ENCODE data around the gene CDC27.
"Not testable (repeated sequence)": the region's sequence is repeated elsewhere in the genome, so short reads cannot be mapped to it uniquely, and the experiment has no call there.

CDC27 gene

DNA sequence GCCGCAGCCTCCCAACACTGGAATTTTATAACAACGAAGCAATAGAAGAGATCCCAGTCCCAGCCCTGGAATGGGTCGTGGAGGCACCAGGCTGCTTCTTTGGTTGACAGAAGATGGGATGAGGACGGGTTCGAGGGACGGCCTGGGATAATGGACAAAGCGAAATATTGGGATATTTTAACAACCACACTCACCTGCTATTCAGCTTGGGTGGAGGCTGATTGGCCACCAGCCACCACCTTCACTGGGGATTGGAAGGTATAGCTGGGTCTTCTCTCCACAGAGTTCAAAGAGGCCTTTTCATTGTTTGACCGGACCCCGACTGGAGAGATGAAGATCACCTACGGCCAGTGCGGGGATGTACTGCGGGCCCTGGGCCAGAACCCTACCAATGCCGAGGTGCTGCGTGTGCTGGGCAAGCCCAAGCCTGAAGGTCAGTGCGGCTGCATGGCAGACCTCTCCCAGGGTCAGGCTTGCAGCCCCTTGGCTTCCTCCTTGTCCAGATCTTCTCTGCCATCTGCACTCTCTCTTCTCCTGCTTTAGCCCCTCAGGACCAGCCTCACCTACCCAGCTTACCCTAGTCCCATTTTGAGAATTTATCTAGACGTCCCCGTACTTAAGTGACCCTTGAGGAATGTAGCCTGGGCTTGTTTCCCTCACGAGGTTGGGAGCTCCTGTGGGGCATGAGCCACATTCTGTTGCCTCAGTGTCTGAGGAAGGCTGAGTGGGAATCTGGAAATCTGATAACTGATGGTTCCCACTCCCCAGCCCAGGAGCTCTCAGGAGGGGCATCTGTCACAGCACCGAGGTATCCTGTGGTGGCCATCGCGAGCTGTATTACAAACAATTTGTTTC lies 30.8 kb upstream of the CDC27 start:
- no peak for DNase-seq (ENCODE audit: low read depth in 2 of 2)

DNA sequence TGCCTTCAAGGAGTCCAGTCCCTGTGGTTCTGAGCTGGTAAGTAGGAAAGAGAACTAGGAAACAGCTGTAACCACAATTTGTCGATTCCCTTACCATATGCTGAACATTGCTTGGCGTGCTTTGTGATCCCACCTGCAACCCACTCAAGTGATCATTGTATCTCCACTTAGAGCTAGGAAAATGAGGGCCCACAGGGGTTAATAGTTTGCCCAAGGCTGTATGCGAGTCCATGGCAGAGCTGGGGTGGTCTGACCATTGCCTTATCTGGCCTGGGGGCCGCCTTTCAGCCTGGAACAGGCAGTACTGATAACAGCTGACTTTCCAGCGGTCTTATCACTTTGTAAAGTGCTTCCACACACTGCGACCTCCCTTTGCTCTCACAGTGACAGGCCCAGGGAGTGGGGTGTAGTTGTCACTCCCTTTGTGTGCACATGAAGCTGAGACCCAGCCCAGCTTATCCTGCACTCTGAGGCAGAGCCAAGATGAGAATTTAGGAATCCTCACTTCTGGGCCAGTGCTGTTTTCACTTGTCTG lies 29.9 kb upstream of the CDC27 start:
- no peak for DNase-seq (ENCODE audit: low read depth in 2 of 2)

DNA sequence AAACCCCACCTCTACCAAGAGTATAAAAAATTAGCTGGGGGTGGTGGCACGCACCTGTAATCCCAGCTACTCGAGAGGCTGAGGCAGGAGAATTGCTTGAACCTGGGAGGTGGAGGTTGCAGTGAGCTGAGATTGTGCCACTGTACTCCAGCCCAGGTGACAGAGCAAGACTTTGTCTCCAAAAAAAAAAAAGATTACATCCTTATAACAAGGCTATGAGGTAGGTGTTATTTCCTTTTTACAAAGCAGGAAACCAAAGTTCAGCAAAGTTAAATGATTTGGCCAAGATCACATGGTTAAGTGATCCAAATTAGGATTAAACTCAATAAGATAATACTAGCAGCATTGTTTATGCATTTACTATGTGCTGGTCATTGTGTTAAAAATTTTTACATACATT lies 28.2 kb upstream of the CDC27 start:
- not testable (repeated sequence) for DNase-seq (ENCODE audit: low read depth in 2 of 2)

DNA sequence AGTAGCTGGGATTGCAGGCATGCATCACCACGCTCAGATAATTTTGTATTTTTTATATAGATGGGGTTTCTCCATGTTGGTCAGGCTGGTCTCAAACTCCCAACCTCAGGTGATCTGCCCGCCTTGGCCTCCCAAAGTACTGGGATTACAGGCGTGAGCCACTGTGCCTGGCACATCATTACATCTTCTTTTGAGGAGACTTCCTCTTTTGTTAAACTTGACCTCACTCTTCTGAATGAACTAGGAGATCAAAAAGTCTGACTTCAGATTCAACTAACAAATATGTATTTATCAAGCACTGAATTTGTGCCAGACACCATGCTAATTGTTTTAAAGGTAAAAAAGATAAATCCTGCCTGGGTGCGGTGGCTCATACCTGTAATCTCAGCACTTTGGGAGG lies 27.7 kb upstream of the CDC27 start:
- not testable (repeated sequence) for DNase-seq (ENCODE audit: low read depth in 2 of 2)

DNA sequence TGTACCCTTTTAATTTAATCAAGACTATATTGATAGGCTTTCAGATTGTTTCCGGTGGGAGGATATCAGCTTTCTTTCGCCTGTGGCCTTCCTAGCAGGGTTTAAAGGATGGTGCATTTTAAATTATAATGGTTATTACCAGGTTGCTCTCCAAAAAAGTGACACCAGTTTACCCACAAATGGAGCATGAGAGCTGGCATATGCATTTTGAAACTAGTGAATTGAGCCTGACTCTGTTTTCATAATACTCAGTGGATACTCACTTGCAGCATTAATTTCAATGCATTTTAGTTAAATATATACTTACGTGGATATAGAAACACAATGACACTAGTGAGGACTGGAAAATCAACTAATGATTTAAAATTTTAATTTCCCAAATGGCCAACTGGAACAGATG lies 25.8 kb upstream of the CDC27 start:
- DNase-seq (ENCODE audit: low read depth in 2 of 2) = no peak

DNA sequence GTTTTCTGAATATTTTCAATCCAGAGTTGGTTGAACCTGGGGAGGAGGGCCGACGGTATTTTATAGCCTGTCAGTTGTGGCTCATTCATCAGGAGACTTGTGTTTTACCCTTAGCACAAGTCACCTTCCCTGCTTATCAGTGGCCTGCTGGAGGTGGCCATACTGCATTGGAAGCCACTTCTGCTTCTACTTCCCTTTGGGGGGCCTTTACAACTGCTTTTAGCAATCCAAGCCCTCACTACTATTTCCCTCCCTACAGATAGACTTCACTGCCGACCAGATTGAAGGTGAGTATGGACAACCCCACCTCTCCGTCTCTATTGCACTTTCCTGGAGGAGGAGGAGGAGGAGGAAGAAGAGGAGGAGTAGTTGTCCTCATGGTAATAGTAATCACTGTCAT lies 24.4 kb upstream of the CDC27 start:
- no peak for DNase-seq (ENCODE audit: low read depth in 2 of 2)

DNA sequence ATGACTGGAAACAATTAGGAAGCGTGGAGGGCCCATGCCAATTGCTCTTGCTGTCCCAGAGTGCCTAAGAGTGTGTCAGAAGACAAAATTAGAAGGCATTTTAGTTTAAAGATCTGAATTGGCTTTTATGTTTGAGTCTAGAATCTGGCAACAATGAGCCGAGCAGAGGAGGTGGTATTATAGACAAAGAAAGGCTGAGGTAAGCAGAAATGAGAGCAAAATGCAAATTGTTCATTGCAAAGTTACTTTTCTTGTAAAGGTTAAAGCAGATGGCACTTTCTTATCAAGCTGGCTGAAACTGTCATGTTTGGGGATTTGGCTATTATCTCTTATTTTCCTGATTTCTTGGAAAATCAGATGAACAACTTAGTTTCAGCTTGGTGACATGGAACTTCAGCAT lies 23.4 kb upstream of the CDC27 start:
- no peak for DNase-seq (ENCODE audit: low read depth in 2 of 2)

DNA sequence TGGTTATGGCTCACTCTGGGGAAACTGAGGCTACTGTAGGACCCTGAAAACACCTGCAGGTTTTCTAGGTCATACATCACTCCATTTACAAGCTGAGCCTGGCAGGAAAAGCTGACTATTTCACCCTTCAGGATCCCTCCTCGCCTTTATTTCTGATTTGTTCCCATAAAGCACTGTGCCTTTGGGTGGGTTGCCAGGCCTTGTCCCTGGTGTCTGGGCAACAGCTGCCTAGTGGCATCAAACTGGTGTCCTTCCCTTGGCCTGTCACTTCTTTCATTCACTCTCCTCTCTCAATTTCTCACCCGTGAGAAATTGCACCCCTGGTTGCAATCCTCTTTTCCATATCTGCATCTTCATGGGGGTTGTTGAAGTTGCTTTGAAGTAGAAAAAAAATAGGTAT lies 21.7 kb upstream of the CDC27 start:
- DNase-seq (ENCODE audit: low read depth in 2 of 2) = no peak

DNA sequence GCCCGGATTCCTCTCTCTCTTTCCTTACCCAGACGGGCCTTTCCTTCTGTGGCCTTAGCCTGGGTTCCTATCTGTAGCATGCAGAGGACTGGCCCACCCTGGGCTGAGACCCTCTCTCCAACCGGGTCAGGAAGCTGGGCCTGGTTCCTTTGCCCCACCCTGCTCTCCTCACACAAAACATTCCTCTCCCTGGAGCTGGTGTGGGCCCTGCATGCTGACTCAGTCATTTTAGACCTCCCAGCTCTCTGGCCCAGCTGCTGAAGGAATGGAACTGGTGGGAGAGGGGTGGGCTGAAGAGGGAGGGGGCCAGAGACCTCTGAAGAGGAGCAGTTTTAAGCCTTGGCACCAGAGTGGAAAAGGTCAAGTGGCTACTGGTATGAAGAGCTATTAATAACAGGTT lies 21.0 kb upstream of the CDC27 start:
- DNase-seq (ENCODE audit: low read depth in 2 of 2) = no peak

DNA sequence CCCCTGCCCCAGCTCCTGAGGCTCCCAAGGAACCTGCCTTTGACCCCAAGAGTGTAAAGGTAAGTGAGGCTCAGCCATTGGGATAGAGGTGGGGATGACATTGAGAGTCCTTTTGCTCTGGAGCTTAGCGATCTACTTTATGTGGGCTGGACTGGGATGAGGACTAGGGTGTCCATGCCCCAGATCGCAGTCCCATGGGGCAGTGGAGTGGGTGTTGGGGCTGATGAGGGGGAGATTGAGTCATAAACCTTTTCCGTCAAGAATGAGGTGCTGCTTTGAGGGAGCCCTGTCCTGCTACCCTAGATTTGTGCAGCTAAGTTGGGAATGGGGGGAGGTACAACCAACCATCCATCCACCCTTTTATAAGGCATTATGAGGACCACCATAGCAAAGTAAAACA lies 20.4 kb upstream of the CDC27 start:
- no peak for DNase-seq (ENCODE audit: low read depth in 2 of 2)

DNA sequence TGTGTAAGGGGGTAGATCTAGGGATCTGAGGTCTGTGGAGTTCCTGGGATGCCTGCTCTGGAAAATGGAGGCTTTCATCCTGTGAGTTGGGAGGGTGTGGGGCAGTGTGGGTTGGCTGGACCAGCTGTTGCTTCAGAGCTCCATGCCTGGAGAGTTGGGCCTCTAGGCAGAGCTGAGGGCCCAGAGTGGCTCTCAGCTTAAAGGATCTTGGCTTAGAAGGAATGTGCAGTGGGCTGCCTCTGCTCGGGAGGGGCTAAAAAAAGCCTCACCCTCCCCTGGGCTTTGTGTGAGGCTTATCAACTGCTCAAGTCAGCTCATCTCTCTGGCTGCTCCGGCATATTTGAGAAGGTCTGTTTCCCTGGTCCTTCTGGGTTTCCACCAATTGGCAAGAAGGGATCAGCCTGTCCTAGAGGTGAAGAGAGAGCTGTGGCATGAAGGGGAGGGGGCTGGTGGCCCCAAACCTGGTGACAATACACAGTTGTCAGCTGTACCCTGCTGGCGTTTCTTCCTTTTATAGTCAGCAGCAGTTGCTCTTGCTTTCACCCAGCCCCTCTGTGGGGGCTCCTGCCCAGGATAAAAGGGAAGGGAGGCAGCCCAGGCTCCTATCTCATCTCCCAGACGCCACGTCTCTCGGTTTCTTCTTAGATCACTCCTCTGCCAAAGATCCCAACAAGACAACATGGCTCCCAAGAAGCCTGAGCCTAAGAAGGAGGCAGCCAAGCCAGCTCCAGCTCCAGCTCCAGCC lies 19.8 kb upstream of the CDC27 start, which contains the start of gene MYL4:
Gene MYL4 (plus strand): TSS at position 605 of the 745 bp plus-strand sequence. CDS start 75 bp downstream, at position 680.
- no peak for DNase-seq (ENCODE audit: low read depth in 2 of 2)

DNA sequence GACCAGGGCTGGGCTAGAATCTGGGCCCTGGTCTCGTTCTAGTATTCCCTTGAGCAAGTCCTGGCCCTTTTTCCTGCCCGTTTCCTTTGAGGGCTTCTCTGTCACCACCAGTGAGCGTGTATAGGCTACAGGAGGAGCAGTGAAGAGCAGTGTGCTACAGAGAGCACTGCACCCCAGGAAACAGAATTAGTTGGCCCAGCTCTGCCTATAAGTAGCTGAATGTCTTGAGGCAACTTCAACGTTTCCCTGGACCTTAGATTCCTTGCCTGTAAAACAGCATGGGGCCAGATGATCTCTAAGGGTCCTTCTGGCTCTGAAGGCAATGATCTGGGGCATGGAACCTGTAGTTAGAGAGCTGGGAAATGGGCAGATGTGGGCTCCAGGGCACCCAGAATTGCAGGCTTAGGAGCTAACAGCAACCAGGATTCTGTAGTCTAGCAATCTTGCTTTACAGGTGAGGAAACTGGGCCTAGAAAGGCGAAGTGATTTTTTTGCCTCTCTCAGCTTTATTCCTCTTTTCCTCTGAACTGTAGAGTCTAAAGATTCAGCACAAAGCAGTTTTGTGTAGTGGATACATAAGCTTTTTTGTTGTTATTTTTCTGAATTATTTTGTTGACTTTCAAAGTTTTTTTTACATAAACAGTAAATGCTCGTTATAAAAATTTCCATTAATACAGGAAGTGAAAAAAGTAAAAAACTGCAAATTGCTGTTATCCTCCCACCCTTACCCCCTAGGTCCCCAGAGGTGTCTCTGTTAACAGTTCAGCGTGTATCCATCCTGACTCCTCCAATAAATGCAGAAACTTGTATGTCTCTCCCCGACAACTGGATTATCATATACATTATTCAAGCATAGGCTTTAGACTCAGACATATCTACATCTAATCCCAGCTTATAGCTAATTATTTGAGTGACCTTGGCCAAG lies 18.3 kb upstream of the CDC27 start:
- DNase-seq (ENCODE audit: low read depth in 2 of 2) = no peak

DNA sequence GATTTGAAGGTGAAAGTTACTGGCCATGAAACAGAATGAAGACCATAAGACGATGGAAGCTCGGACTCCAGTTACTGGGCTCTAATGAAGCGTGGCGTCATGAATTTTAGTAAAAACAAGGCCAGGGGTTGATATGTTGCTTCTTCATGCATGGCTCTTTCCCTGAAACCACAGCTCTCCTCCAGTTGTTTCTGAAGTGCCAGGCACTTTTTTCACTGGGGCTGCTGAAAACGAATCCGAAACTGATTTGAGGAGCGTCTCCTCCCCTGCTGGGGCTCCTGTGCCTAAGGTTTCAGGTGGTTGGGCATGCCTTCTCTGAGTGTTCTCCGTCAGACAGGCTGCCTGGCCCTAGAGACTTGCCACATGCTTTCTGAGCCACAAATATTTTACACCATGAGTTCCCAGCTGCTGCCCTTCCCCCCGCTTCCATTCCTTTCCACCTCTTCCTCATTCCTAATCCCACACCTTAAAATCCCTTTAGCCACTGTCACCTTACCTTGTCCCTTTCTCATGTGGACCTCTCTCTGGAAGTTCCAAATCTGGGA lies 16.4 kb upstream of the CDC27 start:
- peak; percentile 69 to 76 for DNase-seq (ENCODE audit: low read depth in 2 of 2)

DNA sequence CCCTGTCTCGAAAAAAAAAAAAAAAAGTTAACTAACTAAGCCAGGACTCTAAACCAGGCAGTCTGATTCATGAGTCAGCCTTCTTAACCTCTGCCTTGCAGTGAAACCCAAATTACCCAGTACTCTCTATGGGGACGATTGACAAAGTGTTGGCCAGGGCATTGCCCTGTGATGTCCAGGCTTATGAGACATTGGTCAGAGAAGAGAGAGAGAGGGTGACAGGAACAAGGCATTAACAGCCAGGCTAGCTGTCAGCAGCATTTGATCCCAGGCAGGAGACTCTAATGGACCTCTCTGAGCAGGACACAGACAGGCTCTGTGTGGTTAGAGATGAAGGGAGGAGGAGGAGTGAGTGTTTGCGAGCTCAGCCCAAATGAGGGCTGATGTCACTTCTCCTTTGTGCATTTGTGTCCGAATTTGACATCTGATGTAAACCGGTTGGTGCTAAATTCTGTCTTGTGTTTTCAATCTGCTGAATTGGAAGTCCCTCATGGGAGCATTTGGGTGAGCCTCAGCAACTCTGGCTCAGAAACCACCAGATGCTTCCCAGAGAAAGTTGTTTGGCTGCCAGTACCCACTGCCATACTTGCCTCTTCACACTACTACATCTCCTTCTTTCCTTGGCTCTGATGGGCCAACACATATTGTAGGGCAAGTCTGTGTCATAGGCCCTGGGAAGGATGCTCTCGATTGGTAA lies 15.8 kb upstream of the CDC27 start:
- DNase-seq (ENCODE audit: low read depth in 2 of 2) = no peak

DNA sequence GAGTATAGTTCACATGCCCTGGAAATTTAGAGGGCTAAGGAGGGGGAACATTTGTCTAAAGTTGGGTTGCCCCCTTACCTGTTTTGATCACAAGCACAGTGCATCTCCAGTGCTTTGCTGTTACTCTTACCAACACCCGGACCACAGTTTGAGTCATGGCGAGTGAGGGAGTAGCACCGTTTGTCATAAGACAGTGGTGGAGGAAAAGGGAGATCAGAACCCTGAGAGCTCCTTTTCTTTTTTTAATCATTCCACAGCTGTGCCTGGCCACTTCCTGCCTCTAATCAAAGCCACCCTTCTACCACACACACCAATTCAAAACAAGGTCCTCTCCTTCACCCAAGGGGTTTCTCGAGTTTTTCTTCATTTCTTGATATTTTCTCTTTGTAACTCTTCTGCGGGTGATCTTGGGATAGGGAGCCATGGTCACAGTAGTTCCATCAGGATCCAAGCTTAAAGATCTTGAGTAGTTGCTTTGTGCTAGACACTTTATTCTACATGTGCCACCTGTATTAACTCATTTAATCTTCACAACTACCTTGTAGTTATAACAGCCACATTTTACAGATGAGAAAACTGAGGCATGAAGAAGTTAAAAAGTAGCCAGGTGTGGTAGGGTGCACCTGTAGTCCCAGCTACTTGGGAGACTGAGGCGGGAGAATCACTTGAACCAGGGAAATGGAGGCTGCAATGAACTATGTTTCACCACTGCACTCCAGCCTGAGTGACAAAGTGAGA lies 15.1 kb upstream of the CDC27 start:
- no peak for DNase-seq (ENCODE audit: low read depth in 2 of 2)

DNA sequence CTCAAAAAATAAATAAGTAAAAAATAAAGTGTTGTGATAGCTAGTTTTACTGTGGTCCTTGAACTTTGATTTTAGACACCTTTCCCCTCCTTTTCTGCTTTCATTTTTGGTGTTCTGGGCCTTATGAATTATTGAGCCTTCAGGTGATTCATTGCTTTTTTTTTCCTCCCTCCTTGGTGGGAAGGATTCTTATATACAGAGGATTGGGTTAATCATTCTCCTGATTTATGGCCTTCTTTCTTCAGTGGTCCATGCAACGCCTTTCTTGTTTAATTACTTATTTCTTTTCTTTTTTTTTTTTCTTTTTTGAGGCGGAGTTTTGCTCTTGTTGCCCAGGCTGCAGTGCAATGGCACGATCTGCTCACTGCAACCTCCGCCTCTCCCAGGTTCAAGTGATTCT lies 12.1 kb upstream of the CDC27 start:
- no peak for DNase-seq (ENCODE audit: low read depth in 2 of 2)

DNA sequence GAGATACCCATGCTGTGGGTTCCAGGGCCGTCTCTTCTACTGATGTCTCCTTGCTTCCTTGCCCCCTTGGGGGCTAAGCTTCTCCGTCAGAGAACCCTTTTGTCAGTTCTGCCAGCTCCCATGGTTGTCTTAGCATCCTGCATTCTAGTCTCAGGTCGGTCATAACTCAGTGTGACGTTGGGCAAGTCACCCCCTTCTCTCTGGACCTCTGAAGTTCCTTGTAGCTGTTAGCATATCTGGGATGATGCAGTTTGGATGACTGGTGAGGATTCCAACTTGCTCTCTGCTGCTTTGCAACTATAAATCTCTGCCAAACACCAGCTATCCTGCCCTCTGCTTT lies 11.2 kb upstream of the CDC27 start:
- no peak for DNase-seq (ENCODE audit: low read depth in 2 of 2)

DNA sequence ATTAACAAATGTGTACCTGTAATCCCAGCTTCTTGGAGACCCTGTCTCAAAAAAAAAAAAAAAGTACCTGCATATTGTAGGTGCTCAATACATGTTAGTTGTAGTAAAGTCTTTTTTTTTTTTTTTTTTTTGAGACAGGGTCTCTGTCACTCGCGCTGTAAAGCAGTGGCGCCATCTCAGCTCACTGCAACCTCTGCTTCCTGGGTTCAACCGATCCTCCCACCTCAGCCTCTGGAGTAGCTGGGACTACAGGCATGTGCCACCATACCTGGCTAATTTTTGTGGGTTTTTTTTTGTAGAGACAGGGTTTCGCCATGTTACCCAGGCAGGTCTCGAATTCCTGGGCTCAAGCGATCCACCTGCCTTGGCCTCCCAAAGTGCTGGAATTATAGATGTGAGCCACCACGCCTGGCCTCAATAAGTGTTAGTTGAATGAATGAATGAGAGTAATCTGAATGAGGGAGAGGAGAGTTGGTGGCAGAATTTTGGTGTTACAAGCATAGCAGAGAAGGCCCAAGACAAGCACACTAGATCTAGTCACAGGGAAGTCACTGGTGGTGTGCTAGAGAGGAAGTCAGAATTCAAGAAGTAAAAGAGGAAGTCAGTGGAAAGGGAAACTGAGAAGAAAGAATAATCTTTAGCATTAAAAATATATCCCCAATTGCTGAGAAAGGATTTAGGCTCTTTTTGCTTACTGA lies 10.7 kb upstream of the CDC27 start:
- DNase-seq (ENCODE audit: low read depth in 2 of 2) = no peak

DNA sequence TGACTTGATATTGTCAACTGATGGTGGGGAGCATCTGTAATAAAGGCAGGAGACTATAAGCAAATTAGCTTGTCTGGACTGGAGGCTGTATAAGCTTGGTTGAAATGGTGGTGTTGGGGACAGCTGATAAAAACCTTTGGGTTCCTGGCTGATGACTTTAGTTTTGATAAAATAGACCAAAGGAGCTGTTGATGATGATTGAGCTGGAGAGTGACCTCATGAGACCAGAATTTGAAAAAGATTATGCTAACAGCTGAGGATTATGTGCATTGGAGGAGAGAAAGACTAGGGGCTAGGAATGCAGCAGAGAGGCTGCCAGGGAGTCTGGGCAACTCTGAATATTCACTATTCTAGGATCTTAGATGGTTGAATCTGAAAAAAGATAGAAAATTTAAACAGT lies 8.7 kb upstream of the CDC27 start:
- no peak for DNase-seq (ENCODE audit: low read depth in 2 of 2)
